HEK293T (cell line): ENCODE results near the gene RGS7.
A peak's percentile ranks its signal among the peaks of the same experiment; 100 is the strongest.

Experiments used
- CTCF ChIA-PET: fragments of 350-600 bp; formaldehyde crosslinking; extraction: SDS; loops from one replicate; lab custom pipeline; 2021; ENCODE audit warnings: antibody characterized with exemption, inconsistent platforms; lab: Yijun Ruan, JAX
- POLR2A ChIA-PET: fragments of 350-600 bp; formaldehyde crosslinking; extraction: SDS; loops from one replicate; lab custom pipeline; 2020; ENCODE audit warnings: antibody characterized with exemption, inconsistent platforms; lab: Yijun Ruan, JAX
- DNase-seq: peaks from one replicate; pipeline ENCODE4 v3.0.0; 2012; ENCODE audit warnings: mixed read lengths; ENCODE audit errors: extremely low spot score
- ARNT ChIP-seq: fragments of 450-650 bp; IDR thresholded peaks from 2 replicates; pipeline ENCODE4 v1.6.1; 2017; ENCODE audit warnings: mild to moderate bottlenecking
- BHLHE40 ChIP-seq: fragments of 450-650 bp; IDR thresholded peaks from 2 replicates; pipeline ENCODE4 v1.6.1; 2016; ENCODE audit warnings: mild to moderate bottlenecking, moderate library complexity, borderline replicate concordance
- CTBP1 ChIP-seq: fragments of 450-650 bp; IDR thresholded peaks from 2 replicates; pipeline ENCODE4 v1.6.1; 2016; ENCODE audit warnings: borderline replicate concordance
- ELF4 ChIP-seq: fragments of 450-650 bp; IDR thresholded peaks from 2 replicates; pipeline ENCODE4 v1.6.1; 2017; ENCODE audit warnings: antibody characterized with exemption
- FOXA1 ChIP-seq: fragments of 450-650 bp; IDR thresholded peaks from 2 replicates; pipeline ENCODE4 v1.6.1; 2016; ENCODE audit warnings: mild to moderate bottlenecking
- FOXK2 ChIP-seq: fragments of 450-650 bp; IDR thresholded peaks from 2 replicates; pipeline ENCODE4 v1.6.1; 2016; ENCODE audit warnings: mild to moderate bottlenecking
- FOXM1 ChIP-seq: fragments of 450-650 bp; IDR thresholded peaks from 2 replicates; pipeline ENCODE4 v1.6.1; 2017; ENCODE audit warnings: mild to moderate bottlenecking, borderline replicate concordance
- HDGF ChIP-seq: fragments of 450-650 bp; IDR thresholded peaks from 2 replicates; pipeline ENCODE4 v1.6.1; 2017; ENCODE audit warnings: antibody characterized with exemption, borderline replicate concordance
- L3MBTL2 ChIP-seq: fragments of 450-650 bp; conservative IDR thresholded peaks from 2 replicates; pipeline ENCODE4 v1.6.1; 2016; ENCODE audit warnings: mild to moderate bottlenecking
- LEF1 ChIP-seq: fragments of 450-650 bp; IDR thresholded peaks from 2 replicates; pipeline ENCODE4 v1.6.1; 2017; ENCODE audit warnings: mild to moderate bottlenecking, borderline replicate concordance
- NFRKB ChIP-seq: fragments of 450-650 bp; IDR thresholded peaks from 2 replicates; pipeline ENCODE4 v1.6.1; 2016; ENCODE audit warnings: mild to moderate bottlenecking, moderate library complexity
- SP1 ChIP-seq: fragments of 450-650 bp; IDR thresholded peaks from 2 replicates; pipeline ENCODE4 v1.6.1; 2017
- SUZ12 ChIP-seq: fragments of 450-650 bp; IDR thresholded peaks from 2 replicates; pipeline ENCODE4 v1.6.1; 2016; ENCODE audit warnings: mild to moderate bottlenecking
- TARDBP ChIP-seq: fragments of 450-650 bp; IDR thresholded peaks from 2 replicates; pipeline ENCODE4 v1.6.1; 2016
- ZNF384 ChIP-seq: fragments of 450-650 bp; IDR thresholded peaks from 2 replicates; pipeline ENCODE4 v1.6.1; 2016
- TF ChIP-seq, protein P1 (sequence below): fragments of 450-650 bp; IDR thresholded peaks from 2 replicates; pipeline ENCODE4 v1.6.1; 2016

Gene RGS7

DNA sequence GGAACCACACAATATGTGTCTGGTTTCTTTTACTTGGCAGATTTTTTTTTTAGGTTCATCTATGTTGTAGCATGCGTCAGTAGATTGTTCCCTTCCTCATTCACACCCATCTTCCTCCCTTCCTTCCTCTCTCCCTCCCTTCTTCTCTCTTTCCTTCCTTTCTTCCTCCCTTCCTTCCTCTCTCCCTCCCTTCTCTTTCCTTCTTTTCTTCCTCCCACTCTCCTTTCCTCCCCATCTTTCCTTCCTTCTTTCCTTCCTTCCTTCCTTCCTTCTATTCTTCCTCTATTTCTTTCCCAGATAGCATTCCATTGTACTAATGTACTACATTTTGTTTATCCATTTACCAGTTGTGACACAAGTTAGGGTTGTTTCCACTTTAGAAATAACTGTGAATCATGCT is 218.0 kb downstream of the RGS7 start:
- CTCF ChIA-PET: no interaction called here
- no peak for DNase-seq
- POLR2A ChIA-PET: no interaction called here
- no peak for TF ChIP-seq FOXA1
- TF ChIP-seq, protein P1, sequence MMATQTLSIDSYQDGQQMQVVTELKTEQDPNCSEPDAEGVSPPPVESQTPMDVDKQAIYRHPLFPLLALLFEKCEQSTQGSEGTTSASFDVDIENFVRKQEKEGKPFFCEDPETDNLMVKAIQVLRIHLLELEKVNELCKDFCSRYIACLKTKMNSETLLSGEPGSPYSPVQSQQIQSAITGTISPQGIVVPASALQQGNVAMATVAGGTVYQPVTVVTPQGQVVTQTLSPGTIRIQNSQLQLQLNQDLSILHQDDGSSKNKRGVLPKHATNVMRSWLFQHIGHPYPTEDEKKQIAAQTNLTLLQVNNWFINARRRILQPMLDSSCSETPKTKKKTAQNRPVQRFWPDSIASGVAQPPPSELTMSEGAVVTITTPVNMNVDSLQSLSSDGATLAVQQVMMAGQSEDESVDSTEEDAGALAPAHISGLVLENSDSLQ: no peak
- TF ChIP-seq ELF4: no peak
- TF ChIP-seq SP1: no peak
- no peak for TF ChIP-seq LEF1
- TF ChIP-seq ARNT: no peak

DNA sequence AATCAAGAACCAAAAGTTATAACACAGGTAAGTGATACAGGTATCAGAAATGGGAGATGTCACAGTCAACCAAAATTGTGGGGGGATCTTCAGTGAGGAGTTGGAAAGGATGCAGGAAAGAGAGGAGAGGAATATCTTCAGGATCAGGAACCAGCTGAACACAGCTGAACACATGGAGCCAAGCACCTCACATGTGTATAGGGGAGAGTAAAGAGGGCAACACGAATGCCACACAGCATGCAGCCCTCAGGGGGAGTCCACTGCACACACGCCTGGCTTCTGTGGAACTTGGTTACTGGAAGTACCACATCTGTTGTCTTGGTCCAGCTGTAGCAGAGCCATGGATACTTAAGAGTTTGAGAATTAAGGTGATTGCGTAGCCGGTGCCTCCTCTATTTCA is 218.8 kb downstream of the RGS7 start:
- ChIA-PET CTCF (no interaction called here), POLR2A (no interaction called here)
- TF ChIP-seq, protein P1: no peak
- TF ChIP-seq NFRKB (no peak), HDGF (no peak), ARNT (no peak), CTBP1 (no peak), FOXK2 (no peak), BHLHE40 (no peak), SUZ12 (no peak), SP1 (no peak), FOXM1 (no peak), FOXA1 (no peak), LEF1 (no peak), ELF4 (no peak)
- DNase-seq: no peak

DNA sequence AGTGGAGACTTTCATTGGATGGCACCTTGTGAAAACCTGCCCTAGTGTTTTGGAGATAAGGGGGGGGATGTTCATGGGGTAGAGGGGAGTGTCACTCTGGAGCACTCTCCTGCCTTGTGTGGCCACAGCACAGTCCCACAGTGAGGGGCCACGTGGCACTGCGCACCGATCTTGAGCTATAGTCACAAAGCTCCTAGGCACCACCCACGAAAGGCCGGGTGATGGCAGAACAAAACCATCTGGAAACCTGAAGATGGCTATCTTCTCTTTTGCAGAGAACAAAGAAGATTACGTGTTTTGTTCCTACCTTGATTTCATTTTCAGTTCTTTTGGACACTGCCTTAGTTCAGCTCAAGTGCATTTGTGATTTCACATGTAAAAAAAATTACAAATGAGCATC is 220.6 kb downstream of the RGS7 start:
- ChIA-PET POLR2A (no interaction called here), CTCF (interaction anchor here (0.7 kb wide), 2 partner anchors 206 to 716 kb away, joined by 3 to 9 read pairs; no protein-coding TSS in a partner anchor)
- DNase-seq: no peak
- TF ChIP-seq LEF1 (no peak), CTBP1 (no peak), HDGF (no peak)
- TF ChIP-seq, protein P1: no peak

DNA sequence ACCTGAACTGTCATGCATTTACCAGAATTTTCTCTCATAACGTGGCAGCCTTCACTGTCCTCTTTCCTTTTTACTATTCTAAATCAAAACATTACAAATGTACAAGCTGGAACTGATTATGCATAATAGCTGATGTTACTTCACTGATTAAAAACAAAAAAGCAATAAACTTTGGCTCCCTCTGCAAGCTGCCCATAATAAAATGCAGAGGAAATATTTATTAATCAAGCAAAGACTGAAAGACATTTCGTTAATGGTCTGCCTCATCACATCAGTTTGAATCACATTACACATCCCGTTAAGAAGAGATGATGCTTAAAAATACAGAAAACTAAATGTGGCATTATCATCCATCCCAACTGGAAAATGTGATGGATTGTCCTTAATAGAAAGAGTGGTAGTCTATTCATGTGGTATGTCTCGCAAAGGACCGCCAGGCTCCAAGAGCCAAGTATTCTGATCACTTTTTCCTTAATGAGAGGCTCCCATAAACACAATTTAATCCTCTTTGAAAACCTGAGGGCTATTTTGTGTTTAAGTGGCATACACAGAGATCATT is 225.3 kb downstream of the RGS7 start:
- TF ChIP-seq NFRKB (no peak), FOXK2 (no peak), FOXM1 (no peak), ZNF384 (no peak), BHLHE40 (no peak), L3MBTL2 (no peak), SP1 (no peak), HDGF (no peak), FOXA1 (no peak), ARNT (no peak), TARDBP (no peak), CTBP1 (no peak), LEF1 (no peak), ELF4 (no peak), SUZ12 (no peak)
- TF ChIP-seq, protein P1: no peak
- CTCF ChIA-PET: no interaction called here
- POLR2A ChIA-PET: no interaction called here
- DNase-seq: no peak

DNA sequence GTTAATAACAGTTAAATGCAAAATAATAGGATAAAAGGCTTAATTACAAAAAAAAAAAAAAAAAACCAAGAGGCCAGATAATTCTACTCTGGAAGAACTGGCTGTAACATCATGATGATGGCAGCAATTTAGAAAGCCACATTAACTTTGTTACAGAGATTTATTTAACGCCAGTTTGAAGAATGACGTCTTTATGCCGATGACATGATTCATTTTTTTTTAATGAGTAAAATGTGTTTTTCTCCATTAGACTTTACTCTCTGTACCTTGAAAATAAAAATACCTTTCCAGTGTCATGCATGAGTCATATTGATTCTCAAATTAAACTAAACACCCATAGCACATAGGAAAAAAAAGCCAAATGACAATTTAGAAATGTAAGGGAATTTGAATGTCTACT is 226.1 kb downstream of the RGS7 start:
- TF ChIP-seq FOXK2 (no peak), LEF1 (no peak), SP1 (no peak)
- TF ChIP-seq, protein P1: peak; percentile 72
- no peak for DNase-seq
- ChIA-PET CTCF (no interaction called here), POLR2A (no interaction called here)
